Dendritic cell treated with granulocyte-macrophage colony-stimulating factor and Interleukin-4, amounts not matched to agents 40 ng/mL and 50 ng/mL, for 4 days (primary cell): ENCODE measurements around the gene TRAF3IP1.
"Not testable (repeated sequence)": the region's sequence is repeated elsewhere in the genome, so short reads cannot be mapped to it uniquely, and the experiment has no call there.

Experiments
- H3K27ac Mint-ChIP-seq: one replicate; pipeline ENCODE4 v1.8.0; 2022; ENCODE audit warnings: mild to moderate bottlenecking, mixed read lengths
- H3K27me3 Mint-ChIP-seq: one replicate; pipeline ENCODE4 v1.8.0; 2022; ENCODE audit warnings: mild to moderate bottlenecking, mixed read lengths
- H3K36me3 Mint-ChIP-seq: one replicate; pipeline ENCODE4 v1.8.0; 2022; ENCODE audit warnings: low read depth, mixed read lengths
- H3K4me1 Mint-ChIP-seq: one replicate; pipeline ENCODE4 v1.8.0; 2022; ENCODE audit warnings: low read depth, mixed read lengths
- H3K4me3 Mint-ChIP-seq: one replicate; pipeline ENCODE4 v1.8.0; 2022; ENCODE audit warnings: mild to moderate bottlenecking, moderate library complexity, mixed read lengths
- H3K9me3 Mint-ChIP-seq: one replicate; pipeline ENCODE4 v1.8.0; 2022; ENCODE audit warnings: mixed read lengths
- intact Hi-C: fragments of 100-400 bp; cut with micrococcal nuclease; formaldehyde crosslinking; loops from one replicate; pipeline ENCODE4 v1.15.0; 2022

TRAF3IP1 gene

DNA sequence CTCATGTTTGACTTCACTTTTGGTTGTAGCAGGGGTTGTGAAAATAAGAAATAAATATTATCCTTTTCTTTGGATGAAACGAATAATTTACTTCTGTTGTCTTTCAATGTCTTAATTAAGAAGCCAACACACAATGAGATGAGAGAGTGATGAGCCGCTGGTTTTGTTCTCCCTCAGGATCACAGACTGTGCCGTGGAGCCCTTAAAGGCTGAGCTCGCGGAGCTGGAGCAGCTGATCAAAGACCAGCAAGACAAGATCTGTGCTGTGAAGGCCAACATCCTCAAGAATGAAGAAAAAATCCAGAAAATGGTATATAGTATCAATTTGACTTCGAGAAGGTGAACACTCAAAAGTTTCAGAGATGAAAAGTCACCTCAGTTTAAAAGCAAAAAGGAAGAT lies 78.3 kb downstream of the TRAF3IP1 start:
- Mint-ChIP-seq H3K27ac (no peak overlapping the region), H3K4me1 (no peaks in the 10 kb centered on the region), H3K4me3 (no peak overlapping the region), H3K36me3 (peaks cover 12% of the 10 kb centered on the region), H3K27me3 (no peaks in the 10 kb centered on the region), H3K9me3 (no peaks in the 10 kb centered on the region)
- intact Hi-C loops = no loop called here

DNA sequence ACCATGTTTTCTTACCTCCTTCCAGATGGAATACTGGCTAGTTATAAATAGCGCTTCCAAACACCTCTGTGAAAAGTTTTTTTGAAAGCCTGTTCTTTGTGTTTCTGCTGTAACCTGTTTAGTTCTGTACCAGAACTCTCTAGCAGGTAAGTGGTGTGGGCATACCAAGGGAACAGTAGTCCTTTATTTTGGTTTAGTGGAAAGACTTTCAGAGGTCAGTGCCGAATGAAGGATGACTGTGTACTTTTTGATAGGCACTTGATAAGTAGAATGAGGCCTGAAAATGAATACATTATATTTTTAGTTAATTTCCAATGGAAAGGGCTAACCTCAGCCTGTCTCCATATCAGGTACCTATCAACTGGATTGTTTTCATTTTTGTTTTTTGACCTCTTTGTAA lies 78.8 kb downstream of the TRAF3IP1 start:
- H3K27me3 Mint-ChIP-seq = no peaks in the 10 kb centered on the region
- H3K4me3 Mint-ChIP-seq = no peak overlapping the region
- H3K36me3 Mint-ChIP-seq = peaks cover 12% of the 10 kb centered on the region
- H3K4me1 Mint-ChIP-seq = peaks cover 3% of the 10 kb centered on the region
- intact Hi-C loops = no loop called here
- H3K9me3 Mint-ChIP-seq = no peaks in the 10 kb centered on the region
- no peak overlapping the region for H3K27ac Mint-ChIP-seq

DNA sequence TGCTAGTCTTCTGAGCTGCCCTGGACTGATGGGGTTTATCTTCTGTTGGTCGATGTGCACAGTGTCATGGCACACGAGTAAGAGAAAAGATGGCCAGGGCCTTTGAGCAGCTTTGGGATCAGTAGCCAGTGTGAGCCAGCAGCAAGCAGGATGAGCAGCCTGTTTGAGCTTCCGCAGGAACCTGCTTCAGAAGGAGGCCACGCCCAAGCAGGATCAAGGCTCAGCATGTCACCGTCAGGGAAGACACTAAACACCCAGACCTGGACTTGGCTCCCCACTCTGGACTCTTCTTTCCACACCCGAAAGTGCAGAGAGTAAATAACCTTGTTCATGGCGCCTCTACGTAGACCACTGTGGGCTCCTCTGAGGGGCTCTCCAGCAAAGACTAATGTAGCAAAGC lies 81.2 kb downstream of the TRAF3IP1 start:
- H3K36me3 Mint-ChIP-seq = peaks cover 12% of the 10 kb centered on the region
- peaks cover 9% of the 10 kb centered on the region for H3K4me1 Mint-ChIP-seq
- H3K4me3 Mint-ChIP-seq = no peak overlapping the region
- no peaks in the 10 kb centered on the region for H3K27me3 Mint-ChIP-seq
- no peak overlapping the region for H3K27ac Mint-ChIP-seq
- intact Hi-C loops = no loop called here
- no peaks in the 10 kb centered on the region for H3K9me3 Mint-ChIP-seq

DNA sequence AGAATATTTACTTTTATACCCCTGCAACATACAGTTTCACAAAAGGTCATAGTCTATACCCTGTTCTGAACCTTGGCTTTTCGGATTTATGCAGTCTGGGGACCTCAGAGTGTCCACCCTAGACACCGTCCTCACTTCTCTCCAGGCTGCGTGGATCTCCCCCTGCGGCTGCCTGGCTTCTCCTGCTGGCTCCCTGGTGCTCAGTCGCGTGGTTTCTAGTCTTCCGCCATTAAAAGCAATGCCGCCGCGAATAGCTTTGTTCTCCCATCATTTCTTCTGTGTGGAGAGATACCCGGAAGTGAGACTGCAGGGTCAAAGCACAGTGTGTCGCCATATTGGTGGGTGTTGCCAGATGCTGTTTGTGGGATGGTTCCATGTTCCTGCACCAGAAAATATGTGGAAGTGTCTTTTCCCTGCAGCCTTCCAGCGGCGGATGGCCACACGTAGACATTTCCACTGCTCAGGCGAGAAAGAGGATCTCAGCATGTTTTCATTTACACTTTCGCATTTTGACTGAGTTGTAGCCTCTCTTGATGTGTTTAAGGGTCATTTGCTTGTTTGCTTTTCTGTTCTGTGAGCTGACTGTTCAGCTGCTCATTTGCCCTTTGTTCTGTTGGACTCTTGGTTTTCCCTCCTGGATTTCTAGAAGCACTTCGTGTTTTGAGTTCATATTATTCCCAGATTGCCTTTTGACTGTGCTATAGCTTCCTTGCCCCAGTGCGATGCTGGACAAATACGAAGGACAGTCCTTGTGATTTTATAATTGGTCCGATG lies 83.5 kb downstream of the TRAF3IP1 start:
- Mint-ChIP-seq H3K36me3 (peaks cover 7% of the 10 kb centered on the region), H3K4me1 (peaks cover 9% of the 10 kb centered on the region), H3K4me3 (no peak overlapping the region), H3K27ac (no peak overlapping the region), H3K9me3 (no peaks in the 10 kb centered on the region), H3K27me3 (no peaks in the 10 kb centered on the region)
- intact Hi-C loops = no loop called here

DNA sequence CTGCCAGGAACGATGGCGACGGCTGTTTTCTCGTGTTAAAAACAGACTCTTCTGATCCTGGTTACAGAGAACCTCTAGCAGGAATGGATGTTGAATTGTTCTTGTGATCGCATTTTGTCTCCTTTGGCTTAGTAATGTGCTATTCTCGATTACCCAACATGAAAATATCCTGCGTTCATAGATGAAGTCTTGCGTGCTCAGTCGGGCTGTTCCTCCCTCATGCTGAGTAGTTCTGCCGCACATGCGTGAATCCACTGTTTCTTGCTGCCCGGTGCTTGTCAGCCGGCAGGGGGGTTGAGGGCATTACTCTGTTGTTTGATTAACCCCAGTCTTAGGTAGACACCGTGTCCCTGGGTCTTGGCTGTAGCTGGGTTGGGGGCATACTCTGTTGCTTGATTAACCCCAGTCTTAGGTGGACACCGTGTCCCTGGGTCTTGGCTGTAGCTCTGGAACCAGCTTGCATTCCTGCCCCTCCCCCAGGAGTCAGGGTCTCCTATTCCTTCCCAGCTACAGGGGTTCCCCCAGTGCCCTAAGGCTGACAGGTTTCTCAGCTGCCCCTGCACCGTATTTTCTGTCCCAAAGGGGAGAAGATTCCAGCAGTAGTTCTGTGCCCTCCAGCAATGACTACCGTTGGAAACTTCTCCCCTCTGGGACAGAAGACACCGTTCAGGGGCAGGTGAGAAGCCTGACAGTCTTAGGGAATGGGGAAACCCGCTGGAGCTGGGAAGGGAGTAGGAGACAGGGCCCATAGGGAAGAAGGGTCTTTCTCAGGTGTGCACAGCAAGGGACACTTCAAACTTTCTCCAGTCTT lies 84.3 kb downstream of the TRAF3IP1 start:
- H3K4me1 Mint-ChIP-seq = peaks cover 9% of the 10 kb centered on the region
- no peak overlapping the region for H3K27ac Mint-ChIP-seq
- H3K9me3 Mint-ChIP-seq = no peaks in the 10 kb centered on the region
- intact Hi-C loops = no loop called here
- H3K36me3 Mint-ChIP-seq = peaks cover under 1% of the 10 kb centered on the region
- H3K4me3 Mint-ChIP-seq = no peak overlapping the region
- no peaks in the 10 kb centered on the region for H3K27me3 Mint-ChIP-seq

DNA sequence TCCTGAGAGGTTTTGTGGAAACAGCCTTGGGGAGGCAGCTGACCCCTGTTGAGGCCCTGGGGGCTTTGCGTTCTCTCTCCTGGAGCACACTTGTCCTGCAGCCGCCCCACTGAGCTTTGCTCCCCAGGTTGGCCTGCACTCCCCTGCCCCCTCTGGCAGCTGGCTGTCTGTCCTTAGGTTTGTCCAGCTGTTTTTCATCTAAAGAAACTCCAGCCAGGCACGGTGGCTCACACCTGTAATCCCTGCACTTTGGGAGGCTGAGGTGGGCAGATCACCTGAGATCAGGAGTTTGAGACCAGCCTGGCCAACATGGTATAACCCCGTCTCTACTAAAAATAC lies 84.9 kb downstream of the TRAF3IP1 start:
- intact Hi-C loops, H3K4me3 Mint-ChIP-seq, H3K9me3 Mint-ChIP-seq, H3K27me3 Mint-ChIP-seq, H3K4me1 Mint-ChIP-seq, H3K36me3 Mint-ChIP-seq, H3K27ac Mint-ChIP-seq: not testable (repeated sequence)

DNA sequence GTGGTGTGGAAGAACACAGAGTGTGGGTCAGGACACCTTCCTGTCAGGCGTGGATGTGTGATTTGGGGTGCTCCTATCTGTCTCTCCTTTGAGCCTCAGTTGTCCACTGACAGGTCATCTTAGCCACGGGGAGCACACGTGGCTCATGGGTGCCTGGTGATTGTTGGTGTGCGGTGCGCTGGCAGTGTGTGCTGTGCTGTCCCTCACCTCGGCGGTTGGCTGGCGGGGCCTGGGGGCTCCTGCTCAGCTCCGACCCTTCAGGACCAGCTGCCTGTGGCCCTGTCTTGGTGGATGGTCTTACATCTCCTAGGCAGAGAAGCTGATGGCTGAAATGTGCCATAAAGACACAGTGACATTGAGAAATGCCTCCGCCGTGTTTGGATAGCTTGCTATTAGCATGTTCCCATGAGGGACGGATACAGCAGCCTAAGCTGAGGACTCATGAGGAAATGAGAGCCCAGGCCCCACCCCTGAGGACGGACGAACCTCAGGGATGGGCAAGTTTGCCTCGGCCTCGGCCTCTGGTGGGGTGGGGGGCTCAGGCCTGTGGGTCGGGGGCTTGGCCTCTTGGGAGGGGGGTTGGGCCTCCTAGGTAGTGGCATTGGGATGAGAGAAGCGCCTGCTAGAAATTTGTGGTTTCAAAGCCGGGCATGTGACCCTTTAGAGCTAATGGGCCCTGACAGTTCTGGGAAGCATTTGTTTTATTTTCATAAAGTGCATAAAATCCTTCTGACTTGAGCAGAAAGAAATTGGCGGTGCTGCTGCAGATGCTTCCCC lies 86.1 kb downstream of the TRAF3IP1 start:
- H3K36me3 Mint-ChIP-seq = no peaks in the 10 kb centered on the region
- H3K27ac Mint-ChIP-seq = no peak overlapping the region
- intact Hi-C loops = no loop called here
- peaks cover 9% of the 10 kb centered on the region for H3K4me1 Mint-ChIP-seq
- no peaks in the 10 kb centered on the region for H3K27me3 Mint-ChIP-seq
- H3K4me3 Mint-ChIP-seq = no peak overlapping the region
- H3K9me3 Mint-ChIP-seq = no peaks in the 10 kb centered on the region

DNA sequence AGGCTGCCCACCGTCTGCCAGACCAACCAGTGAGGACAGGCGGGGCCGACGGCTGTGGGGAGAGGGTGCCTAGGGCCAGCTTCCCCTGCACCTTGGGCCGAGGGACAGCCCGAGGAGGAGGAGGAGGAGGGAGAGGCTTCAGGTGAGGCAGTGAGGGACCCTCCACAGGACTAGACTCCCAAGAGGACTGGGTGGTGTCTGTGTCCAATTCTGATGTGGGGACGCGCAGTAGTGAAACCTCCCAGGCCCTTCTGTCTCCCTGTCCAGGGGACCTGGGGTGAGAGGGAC lies 86.6 kb downstream of the TRAF3IP1 start:
- H3K36me3 Mint-ChIP-seq = no peaks in the 10 kb centered on the region
- H3K9me3 Mint-ChIP-seq = no peaks in the 10 kb centered on the region
- intact Hi-C loops = no loop called here
- no peaks in the 10 kb centered on the region for H3K27me3 Mint-ChIP-seq
- no peak overlapping the region for H3K27ac Mint-ChIP-seq
- H3K4me3 Mint-ChIP-seq = no peak overlapping the region
- H3K4me1 Mint-ChIP-seq = peaks cover 9% of the 10 kb centered on the region

DNA sequence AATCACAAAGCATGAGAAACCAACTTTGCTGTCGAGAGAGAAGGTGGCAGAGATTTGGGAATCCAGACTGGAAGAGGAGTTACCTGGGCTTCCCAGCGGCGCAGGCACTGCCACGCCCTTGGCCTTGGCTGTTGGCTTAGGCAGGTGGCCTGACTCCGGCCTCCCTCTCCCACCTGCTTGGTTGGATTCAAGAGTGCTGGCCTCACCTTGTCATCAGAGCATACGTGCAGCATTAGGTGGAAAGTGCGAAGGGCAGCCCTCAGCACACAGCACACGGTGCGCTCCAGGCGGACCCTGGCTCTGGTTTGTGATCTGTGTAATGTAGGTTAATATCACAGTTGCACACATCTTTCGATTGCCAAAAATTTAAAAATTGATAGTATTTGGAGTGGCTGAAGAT lies 87.2 kb downstream of the TRAF3IP1 start:
- Mint-ChIP-seq H3K36me3 (no peaks in the 10 kb centered on the region), H3K27ac (no peak overlapping the region), H3K4me3 (no peak overlapping the region), H3K4me1 (peaks cover 9% of the 10 kb centered on the region), H3K27me3 (no peaks in the 10 kb centered on the region), H3K9me3 (no peaks in the 10 kb centered on the region)
- intact Hi-C loops = no loop called here

DNA sequence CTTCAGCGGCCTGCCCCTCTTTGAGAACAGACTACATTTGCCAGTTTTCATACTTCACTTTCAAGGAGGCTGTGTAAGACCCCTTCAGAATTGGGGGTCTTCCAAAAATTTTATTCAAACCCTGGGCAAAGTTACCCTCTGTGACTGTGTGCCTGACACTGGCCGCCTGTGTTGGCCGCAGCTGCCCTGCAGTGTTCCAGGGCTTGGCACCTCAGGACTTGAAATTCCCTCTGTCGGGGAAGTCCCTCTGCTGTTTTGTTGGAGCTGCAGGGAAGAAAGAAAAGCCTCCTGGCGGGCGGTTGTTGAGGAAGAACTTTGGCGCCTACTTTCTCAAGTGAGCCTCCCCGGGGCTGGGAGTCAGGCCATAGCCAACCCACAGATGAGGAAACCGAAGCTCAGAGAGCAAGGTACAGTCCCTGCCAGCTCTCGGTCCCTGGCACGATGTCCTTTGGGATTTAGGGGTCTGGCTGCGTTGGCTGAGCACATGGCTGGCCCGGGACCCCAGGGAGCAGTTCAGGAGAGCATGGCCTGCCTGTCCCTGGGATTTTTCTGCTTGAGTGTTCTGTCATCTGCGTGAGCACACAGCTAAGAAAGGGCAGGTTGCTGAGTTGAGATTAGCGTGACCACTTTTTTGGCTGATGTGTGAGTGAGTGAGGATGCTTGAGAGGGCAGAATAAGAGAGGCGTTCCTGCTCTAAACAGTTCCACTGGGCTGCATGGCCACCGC lies 88.5 kb downstream of the TRAF3IP1 start:
- no peaks in the 10 kb centered on the region for H3K27me3 Mint-ChIP-seq
- no peaks in the 10 kb centered on the region for H3K36me3 Mint-ChIP-seq
- intact Hi-C loops = no loop called here
- no peak overlapping the region for H3K4me3 Mint-ChIP-seq
- peaks cover 9% of the 10 kb centered on the region for H3K4me1 Mint-ChIP-seq
- no peak overlapping the region for H3K27ac Mint-ChIP-seq
- no peaks in the 10 kb centered on the region for H3K9me3 Mint-ChIP-seq

DNA sequence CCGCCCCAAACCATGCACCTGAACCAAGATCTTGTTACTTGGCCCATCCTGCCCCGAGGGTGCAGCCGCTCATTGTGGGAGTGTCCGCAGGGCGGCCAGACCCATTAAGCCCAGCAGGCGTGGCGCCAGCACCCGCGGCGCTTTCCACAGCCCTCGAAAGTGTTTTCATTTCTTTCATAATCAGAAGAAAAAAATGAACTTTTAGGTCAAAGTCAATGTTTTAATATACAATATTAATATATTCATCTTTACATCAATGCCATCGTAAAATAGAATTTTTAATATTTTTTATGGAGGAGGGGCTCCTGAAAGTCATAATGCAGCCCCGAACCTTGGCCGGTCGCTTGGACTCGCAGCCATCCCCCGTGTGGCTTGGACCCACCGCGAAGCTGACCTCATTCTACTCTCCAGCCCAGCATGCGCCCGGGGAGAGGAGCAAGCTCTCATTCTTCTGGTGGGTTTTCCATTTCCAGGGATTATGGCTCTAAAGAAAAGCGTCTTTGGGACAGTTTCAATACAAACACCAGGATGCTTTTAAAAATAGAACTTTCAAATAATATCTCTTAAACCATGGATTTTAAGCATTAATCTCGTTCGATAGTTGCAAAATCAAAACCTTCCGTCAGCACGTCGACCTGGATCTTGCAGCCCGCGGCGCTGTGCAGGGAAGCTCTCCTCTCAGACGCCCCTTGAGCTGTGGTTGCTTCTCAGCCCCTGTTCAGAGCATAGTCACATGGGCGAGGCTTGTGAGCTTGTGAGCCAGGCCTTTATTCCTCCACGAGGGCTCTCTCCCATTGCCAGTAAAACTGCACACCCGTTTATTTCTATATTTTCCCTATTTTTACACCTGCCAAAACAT lies 89.3 kb downstream of the TRAF3IP1 start:
- intact Hi-C loops = no loop called here
- Mint-ChIP-seq H3K27ac (no peak overlapping the region), H3K9me3 (no peaks in the 10 kb centered on the region), H3K4me1 (peaks cover 1% of the 10 kb centered on the region), H3K27me3 (no peaks in the 10 kb centered on the region), H3K36me3 (no peaks in the 10 kb centered on the region), H3K4me3 (no peak overlapping the region)

DNA sequence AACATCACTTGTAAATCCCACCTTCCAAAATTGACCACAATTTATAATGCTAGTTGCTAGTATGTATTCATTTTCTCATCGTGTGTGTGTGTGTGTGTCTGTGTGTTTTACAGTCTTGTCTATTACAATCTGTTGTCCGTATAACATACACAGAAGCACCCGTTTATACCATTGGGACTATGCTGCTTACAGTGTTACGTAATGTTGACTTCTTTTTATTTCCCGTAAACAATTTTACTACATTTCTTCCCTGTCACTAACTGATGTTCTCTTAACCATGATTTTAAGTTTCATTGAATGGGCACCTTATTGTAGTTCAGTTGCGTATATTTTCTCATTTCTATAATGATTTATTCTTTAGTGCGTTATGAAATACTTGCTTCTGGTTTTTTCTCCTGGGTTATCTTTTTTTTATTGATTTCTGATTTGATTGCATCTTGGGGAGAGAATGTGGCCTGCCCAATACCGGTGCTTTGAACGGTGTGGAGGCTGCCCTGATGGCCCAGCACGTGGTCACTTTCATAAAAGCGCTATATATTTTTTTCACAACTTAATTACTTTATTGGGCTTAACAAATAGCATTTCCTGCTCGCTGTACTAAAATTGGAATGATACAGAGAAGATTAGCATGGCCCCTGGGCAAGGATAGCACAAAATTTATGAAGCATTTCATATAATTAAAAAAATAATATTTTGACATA lies 91.9 kb downstream of the TRAF3IP1 start:
- intact Hi-C loops = no loop called here
- peaks cover 12% of the 10 kb centered on the region for H3K9me3 Mint-ChIP-seq
- no peaks in the 10 kb centered on the region for H3K27me3 Mint-ChIP-seq
- H3K4me3 Mint-ChIP-seq = no peak overlapping the region
- H3K4me1 Mint-ChIP-seq = no peaks in the 10 kb centered on the region
- H3K27ac Mint-ChIP-seq = no peak overlapping the region
- H3K36me3 Mint-ChIP-seq = no peaks in the 10 kb centered on the region

DNA sequence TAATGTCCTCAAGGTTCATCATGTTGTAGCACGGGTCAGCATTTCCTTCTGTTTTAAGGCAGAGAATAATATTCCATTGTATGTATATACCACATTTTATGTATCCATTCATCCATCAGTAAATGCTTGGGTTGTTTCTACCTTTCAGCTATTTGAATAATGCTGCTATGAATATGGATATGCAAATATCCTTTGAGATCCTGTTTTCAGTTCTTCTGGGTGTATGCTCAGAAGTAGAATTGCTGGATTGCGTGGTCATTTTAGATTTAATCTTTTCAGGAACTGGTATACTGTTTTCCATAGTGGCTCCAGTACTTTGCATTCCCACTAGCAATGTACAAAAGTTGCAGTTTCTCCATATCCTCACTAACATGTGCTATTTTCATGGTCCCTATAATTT lies 93.0 kb downstream of the TRAF3IP1 start:
- Mint-ChIP-seq H3K9me3 (peaks cover 12% of the 10 kb centered on the region), H3K36me3 (no peaks in the 10 kb centered on the region), H3K27ac (no peak overlapping the region), H3K4me1 (no peaks in the 10 kb centered on the region), H3K4me3 (no peak overlapping the region), H3K27me3 (no peaks in the 10 kb centered on the region)
- intact Hi-C loops = no loop called here
